Ramos (cell line): ENCODE results near the gene GAB2.

Experiments used
- in situ Hi-C: fragments of 300-500 bp; cut with MboI; formaldehyde crosslinking; loops from one replicate; pipeline ENCODE4 v1.14.3; 2022; ENCODE audit warnings: low sequenced_read_pairs; ENCODE audit not compliant: unreplicated experiment

GAB2 gene

DNA sequence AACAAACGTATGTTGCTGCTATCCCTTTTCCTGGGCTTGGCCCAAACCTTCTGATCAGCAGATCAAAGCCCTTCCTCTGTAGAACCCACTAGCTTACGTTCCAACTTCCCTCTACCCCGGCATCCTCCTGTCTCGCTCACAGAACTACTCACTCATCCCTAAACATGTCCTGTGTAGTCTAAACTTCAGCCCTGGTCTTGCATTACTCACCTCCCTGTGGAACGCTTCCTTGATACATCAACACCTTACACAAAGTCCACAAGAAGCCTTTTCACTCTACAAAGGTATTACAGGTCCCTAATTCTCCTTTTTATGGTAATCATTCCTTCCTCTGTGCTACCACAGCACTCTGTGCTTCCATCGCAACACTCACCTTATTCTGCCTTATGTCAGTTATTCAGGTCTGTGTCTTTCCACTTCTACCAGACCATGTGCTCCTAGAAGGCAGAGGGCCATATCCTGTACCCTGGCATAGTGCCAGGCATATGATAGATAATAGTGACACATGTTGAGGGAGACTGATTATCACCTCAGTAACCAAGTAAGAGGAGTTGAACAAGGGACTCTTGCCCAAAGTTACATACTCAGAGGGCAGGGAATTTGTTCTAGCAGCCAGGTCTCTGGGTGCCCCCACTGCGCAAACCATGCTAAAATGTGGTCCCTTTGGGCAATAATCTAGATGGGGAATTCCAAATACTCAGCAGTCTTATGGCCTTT, 187.3 kb downstream of the GAB2 start:
- in situ Hi-C loops: no loop called here

GRCh38 chr11:78229106-78229505, 188.5 kb downstream of the GAB2 start:
- in situ Hi-C loops: loop anchor here (10.0 kb wide), 1 partner anchor 336 kb away; no protein-coding TSS in a partner anchor

DNA sequence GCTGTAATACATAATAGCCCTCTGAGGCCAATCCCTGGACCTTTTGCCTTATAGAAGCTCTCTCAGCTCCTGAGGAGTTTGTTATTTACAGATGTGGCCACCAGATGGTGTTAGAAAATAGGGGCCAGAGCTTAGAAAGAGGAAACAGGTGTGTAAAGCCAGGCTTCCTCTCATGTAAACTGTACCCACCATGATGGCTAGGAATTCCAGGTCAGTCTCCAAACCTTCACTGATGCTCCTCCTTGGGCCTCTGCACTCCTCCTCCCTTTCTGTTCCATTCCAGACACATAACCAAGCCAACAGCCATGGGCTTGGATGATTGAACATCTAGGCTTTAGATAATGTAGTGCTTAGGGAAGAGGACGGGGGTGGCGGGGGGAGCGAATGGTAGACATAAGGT, 189.2 kb downstream of the GAB2 start:
- in situ Hi-C loops: loop anchor here (10.0 kb wide), 1 partner anchor 336 kb away; no protein-coding TSS in a partner anchor

DNA sequence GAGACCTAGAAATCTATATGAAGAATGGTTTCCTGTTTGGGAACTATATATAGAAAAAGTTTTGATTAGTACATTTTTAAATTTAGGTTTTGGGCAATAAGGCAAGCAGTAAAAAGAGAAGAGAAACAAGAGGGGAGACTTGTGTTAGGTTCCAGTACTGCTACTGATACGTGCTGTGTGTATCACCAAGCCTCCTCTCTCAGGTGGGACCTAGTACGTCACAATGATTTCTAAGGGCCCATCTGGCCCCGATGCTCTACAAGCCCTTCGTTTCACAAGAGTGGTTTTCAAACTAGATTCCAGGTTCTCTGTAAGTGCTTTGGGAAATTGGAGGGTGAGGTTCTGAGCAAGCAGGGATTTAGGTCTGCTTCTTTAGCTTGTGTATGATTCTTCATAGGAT, 189.7 kb downstream of the GAB2 start:
- in situ Hi-C loops: loop anchor here (10.0 kb wide), 1 partner anchor 337 kb away; no protein-coding TSS in a partner anchor

DNA sequence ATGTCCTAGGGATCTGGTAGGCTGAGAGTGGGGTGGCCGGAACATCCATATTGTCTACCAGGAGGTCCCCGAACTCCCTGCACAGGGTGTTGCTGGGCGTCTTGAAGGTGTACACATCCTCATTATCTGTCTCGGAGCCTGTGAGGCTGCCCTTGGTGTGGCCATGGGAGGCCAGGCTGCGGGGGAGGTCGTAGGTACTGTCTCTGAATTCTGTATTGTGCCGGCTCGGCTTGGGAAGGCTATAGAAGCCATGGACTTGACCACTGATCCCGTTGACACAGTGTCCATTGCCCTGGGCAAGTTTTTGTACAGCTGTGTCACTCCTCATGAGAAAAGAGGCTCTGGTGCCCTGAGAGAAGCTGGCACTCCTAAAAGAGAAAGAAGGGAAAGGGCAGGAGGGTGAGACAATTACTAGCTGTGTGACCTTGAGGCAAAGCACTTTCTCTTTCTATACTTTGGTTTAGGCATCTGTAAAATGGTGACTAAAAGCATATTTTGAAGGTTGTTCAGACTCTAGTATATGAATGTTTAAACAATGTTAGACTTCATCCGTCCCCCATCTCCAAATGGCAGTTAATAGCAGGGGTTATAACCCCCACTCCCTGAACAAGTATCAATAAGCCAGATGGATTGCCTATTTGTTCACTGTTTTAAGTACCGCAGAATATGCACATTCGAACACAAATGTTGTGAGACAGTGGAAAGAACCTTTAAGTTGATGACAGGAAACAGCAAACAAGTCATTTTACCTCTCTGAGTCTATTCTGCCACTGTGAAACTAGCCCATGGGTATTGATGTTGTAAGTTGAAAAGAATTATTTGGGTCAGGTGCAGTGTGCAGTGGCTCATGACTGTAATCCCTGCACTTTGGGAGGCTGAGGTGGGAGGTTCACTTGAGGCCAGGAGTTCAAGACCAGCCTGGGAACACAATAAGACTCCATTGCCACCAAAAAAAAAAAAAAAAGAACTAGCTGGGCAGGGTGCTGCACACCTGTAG, 190.6 kb downstream of the GAB2 start:
- in situ Hi-C loops: loop anchor here (10.0 kb wide), 1 partner anchor 338 kb away; no protein-coding TSS in a partner anchor

DNA sequence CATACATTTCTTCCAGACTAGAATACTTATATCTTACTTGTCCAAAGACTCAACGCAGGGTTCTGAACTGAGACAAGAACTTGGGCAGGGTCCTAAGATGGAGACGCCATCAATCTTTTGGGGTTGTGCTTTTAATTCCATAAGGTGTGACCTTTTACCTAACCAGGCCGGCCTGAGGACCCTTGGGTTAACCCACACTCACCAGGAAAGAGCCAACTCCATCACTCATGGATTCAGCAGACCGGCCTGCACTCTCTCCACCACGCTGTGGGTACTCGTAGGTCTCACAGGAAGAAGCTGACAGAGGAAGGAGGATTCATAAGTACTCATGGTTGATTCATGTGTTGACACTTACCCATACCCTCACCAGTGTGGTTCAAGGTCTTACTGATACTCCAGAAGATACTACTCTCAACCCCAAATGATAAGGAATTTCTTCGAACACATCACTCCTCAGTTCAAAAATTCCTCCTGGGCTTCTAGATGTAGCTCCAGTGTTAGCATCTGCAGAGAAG, 192.7 kb downstream of the GAB2 start:
- in situ Hi-C loops: loop anchor here (10.0 kb wide), 1 partner anchor 340 kb away; no protein-coding TSS in a partner anchor

- in situ Hi-C loops: loop anchor here (10.0 kb wide), 1 partner anchor 340 kb away; no protein-coding TSS in a partner anchor
These were observed 193.1 kb downstream of the GAB2 start for GRCh38 chr11:78224506-78224905.

DNA sequence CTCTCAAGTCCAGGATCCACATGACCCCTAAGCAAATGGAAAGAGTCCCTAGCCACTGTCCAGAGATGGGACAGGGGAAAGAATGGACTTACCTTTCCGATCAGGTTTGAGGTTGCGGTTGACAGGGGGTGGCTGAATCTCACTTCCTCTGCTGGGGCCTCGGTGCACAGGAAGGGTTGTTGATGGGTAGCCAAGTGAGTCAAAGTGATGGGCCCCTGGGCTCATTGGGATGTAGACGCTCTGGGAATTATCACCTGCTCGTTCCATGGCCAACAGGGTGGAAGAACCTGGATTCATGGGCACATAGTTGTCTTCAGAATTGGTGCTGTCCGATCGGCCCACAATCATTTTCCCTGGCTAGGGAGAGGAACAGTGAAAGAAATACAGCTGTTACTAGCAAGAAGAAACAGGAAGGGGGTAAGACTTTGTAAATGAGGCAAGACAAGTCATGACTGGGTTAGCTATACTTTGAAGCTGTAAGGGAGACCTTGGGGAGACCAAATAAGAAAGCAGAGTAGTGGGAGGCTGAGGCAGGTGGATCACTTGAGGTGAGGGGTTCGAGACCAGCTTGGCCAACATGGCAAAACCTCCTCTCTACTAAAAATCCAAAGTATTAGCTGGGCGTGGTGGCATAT, 194.2 kb downstream of the GAB2 start:
- in situ Hi-C loops: loop anchor here (10.0 kb wide), 1 partner anchor 341 kb away; no protein-coding TSS in a partner anchor

DNA sequence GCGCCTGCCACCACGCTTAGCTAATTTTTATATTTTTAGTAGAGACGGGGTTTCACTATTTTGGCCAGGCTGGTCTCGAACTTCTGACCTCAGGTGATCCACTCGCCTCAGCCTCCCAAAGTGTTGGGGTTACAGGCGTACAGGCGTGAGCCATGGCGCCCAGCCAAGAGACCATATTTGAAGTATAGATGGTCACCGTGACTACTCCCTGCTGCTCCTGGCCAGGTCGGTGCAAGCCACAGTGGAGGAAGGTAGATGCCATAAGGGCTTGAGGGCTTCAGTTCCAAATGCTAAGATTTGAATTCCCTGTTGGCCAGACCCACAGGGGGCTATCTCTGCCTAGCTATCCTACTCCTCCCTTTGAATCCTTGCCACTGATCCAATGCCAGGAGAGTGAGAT, 194.9 kb downstream of the GAB2 start:
- in situ Hi-C loops: loop anchor here (10.0 kb wide), 1 partner anchor 342 kb away; no protein-coding TSS in a partner anchor

DNA sequence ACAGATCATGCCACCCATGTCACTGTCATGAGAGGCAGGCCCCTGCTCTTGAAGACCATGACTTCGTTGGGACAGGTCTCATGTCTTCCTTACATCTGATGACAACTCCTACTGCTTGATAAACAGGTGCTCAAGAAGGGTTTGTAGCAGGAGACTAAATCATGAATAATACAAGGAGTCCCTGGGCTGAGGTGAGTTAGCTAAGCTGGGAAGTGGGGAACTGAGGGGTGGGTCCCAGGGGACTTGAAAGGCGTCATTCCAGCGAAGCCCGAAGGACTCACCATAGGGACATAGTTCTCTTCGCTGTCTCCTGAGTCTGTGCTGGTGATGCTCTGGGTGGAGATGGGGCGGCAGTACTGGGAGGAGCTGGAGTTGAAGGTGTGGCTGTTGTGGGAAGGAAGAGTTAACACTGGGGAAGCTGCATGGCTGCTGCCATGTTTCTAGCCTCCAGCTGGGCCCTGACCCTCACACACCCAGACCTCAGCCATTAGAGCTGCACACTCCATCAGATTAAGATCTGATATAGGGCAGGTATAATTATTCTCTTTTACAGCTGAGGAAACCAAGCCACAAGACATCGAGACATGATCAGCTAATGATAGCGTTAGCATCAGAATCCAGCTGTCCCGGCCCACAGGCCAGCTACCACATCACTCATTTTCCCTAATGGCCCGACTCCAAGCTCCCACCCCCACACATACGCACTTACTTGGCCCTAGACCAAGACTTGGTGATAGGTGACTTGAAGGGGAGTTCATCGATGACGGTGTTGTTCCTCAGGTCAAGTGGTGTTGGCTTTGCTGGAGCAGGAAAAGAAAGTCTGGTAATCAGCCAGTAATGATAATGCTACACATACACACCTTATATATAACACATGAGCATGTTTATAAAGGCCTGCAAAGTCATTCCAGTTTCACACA, 196.0 kb downstream of the GAB2 start:
- in situ Hi-C loops: loop anchor here (10.0 kb wide), 1 partner anchor 343 kb away; no protein-coding TSS in a partner anchor

GRCh38 chr11:78220218-78221157, 197.1 kb downstream of the GAB2 start:
- in situ Hi-C loops: loop anchor here (10.0 kb wide), 1 partner anchor 344 kb away; no protein-coding TSS in a partner anchor

DNA sequence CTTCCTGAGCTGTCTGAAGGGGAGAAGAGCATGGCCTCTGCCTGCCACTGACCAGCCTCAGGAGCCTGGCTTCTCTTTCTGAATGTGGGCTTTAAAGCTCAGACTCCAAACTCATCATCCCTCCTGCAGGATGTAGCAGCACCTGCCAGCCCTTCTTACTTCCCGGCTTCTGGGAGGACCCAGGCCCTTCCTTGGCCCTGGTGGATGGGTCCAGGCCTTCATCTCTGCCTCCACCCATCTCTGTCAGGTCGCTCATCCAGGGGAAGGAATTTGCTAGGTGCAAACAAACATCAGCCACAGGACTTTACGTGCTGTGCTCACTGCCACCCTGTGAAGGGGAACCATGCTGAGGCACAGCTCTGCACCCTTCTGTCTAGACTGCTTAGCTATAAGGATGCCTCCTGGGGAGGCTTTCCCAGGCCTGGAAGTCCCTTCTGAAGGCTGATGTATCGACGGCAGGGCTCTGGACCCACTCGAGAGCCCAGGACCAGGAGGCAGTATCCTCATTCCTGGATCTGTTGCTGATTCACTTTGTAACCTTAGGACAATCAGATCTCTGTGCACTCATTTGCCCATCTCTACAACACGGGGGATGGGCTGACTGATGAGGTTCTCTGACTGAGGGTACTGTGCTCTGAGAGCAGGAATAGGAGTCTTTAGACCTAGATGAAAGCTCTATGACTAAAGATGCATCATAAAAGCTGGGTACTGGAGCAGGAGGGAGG, 198.0 kb downstream of the GAB2 start:
- in situ Hi-C loops: loop anchor here (10.0 kb wide), 1 partner anchor 345 kb away; no protein-coding TSS in a partner anchor

GRCh38 chr11:78218707-78219492, 198.7 kb downstream of the GAB2 start:
- in situ Hi-C loops: no loop called here

DNA sequence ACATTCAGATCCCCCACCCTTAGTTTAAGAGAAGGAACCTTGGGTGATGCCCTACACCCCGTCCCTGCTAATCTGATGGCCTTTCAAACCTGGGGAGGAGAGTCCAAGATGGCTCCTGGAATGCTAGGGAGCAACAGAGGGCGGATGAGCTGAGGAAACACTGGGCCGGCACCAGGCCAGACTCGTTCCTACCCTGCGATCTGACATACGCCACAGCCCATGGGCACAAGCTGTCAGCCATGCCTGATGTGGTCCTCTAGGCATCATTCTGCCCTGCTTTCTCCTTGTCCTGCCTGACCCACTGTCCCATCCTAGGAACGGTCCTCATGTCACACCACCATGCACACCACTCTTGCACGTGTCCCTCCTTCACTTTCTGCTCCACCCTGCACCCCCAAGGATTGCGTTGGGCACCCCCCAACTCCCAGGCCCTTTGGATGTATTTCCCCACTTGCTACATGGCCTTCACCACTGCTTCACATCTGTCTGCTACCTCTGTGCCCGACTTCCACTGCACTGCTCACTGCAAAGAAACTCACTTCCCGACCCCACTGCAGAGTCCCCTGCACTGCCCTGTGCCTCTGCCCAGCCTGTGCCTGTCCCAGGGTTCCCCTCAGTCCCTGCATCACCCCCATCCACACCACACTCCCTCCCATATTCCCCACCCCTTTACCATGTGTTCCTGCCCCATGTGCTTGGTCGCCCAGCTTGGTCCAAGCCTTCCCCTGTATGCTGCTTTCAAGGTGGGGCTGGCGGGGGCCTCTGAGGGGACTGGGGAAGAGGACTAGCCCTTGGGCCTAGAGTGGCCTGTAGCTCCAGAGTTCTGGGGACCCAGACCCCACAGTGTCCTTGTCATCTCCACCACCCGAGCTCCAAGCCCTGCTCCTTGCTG, 199.7 kb downstream of the GAB2 start:
- in situ Hi-C loops: no loop called here

DNA sequence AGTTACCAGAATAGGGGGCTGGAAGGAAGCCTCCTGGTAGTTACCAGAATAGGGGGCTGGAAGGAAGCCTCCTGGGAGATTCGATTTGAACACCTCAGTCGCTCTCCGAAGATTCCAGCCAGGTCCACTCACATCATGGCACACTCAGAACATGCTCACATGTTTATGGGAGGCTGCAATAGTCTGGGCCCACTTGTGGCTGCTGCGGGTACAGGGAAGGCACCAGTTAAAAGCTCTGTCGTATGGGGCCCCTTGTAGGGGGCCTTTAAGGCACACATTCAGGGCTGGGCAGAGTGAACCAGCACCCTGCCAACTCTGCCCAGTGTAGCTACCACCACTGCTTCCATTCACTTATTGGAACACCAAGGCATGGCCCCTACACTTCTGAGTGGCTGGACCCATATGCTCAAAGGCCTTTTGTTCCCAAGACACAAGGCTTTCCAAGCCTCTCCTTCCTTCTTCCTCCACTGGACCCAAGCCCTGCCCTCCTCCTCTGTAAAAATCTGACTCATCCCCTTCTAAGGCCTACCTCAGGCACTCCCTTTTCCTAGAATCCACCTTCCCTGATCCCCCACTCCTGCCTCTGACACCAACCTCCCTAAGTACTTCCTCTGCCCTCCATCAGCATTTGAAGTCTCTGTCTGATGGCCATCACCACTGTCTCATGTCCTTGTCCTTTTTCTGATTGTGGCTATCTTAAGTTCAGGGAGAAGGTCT, 200.9 kb downstream of the GAB2 start:
- in situ Hi-C loops: no loop called here
